Right cardiac atrium (tissue), 5 donors: ENCODE data around the gene SFMBT1. TPM values are rescaled to one million over a fixed set of nuclear protein-coding genes. Genes with fewer than 3 reads are reported as not detected.
"Not testable (repeated sequence)": the region's sequence is repeated elsewhere in the genome, so short reads cannot be mapped to it uniquely, and the experiment has no call there.

Experiments
- ATAC-seq, 2 donors: fragments of 200-7000 bp; cut with Tn5 transposase; one replicate each; pipeline versions ENCODE4 v1.8.0 to v1.9.1; 2020; ENCODE audit warnings: moderate library complexity in 2 of 2, mild to moderate bottlenecking in 1 of 2
- DNase-seq, 3 donors: peaks; one replicate each; pipeline ENCODE4 v3.0.0-alpha.2; 2020
- H3K27ac ChIP-seq: one replicate; pipeline ENCODE4 v1.5.1; 2013; ENCODE audit warnings: mild to moderate bottlenecking, low read length, control low read depth, moderate library complexity
- H3K27me3 ChIP-seq: one replicate; pipeline ENCODE4 v1.6.1; 2013; ENCODE audit not compliant: control insufficient read depth, insufficient read depth
- H3K4me1 ChIP-seq: one replicate; pipeline ENCODE4 v1.6.1; 2013; ENCODE audit warnings: low read length; ENCODE audit not compliant: control insufficient read depth, insufficient read depth
- H3K4me3 ChIP-seq: one replicate; pipeline ENCODE4 v1.5.1; 2013; ENCODE audit warnings: low read length, control low read depth
- H3K9me3 ChIP-seq: one replicate; pipeline ENCODE4 v1.6.1; 2013; ENCODE audit warnings: low read length; ENCODE audit not compliant: control insufficient read depth
- WGBS: extraction: QIAGEN DNeasy Blood & Tissue Kit; methylation state at CpG from one replicate; pipeline ENCODE4 v1.1.7; 2013; 5-methylcytosine and 5-hydroxymethylcytosine counted together
- intact Hi-C, 4 donors: fragments of 100-400 bp; cut with DNase I; formaldehyde crosslinking; loops; one replicate each; pipeline versions ENCODE4 v1.11.0 to v1.14.0; 2022 to 2023
- polyA plus RNA-seq: library from polyadenylated mRNA; stranded (reverse); fragments of 200-250 nt; gene quantifications from one replicate; pipeline ENCODE4 v1.2.3, GENCODE V29; 2013
- total RNA-seq, 4 donors: library from RNA; stranded (reverse); fragmentation: NEBNext Ultra II Directional; extraction: Animal tissue kit (Norgen Biotek cat#: 25700); gene quantifications; one replicate each; pipeline ENCODE4 v1.2.1, GENCODE V29; 2021
- donor health status: healthy with polysubstance abuse.
- donor health status: DM: no; HTN: yes; CAD: no.
- donor health status: DM: no; HTN: no; CAD: no.
- donor health status: DM: no; HTN: yes; CAD: no; lungs with severe emphysema.
- donor health status: DM: yes; HTN: yes; CAD: no.

Gene SFMBT1
- total and polyA plus RNA-seq, 5 donors = 3.8 to 19.3 (median 15.1) TPM

- intact Hi-C loops = no loop called here
- no peaks in the 10 kb centered on the region for H3K4me1 ChIP-seq
- ATAC-seq = peak; percentile 38 to 71
- H3K9me3 ChIP-seq = no peaks in the 10 kb centered on the region
- H3K4me3 ChIP-seq = no peak overlapping the region
- no peak overlapping the region for H3K27ac ChIP-seq
- H3K27me3 ChIP-seq = no peaks in the 10 kb centered on the region
- DNase-seq = no peak
- WGBS = 80% methylated on average over 11 of the region's 11 CpGs
These were observed 9.9 kb downstream of the SFMBT1 start for GRCh38 chr3:53035825-53036619.

- H3K4me3 ChIP-seq, H3K4me1 ChIP-seq, H3K27ac ChIP-seq, ATAC-seq, intact Hi-C loops, H3K9me3 ChIP-seq, H3K27me3 ChIP-seq, DNase-seq: not testable (repeated sequence)
- WGBS = 98% methylated on average over 5 of the region's 5 CpGs
These were observed 10.9 kb downstream of the SFMBT1 start for GRCh38 chr3:53035018-53035417.

- H3K4me1 ChIP-seq, H3K4me3 ChIP-seq, ATAC-seq, H3K27me3 ChIP-seq, intact Hi-C loops, H3K9me3 ChIP-seq, H3K27ac ChIP-seq, DNase-seq: not testable (repeated sequence)
- WGBS = 97% methylated on average over 10 of the region's 10 CpGs
These were observed 11.5 kb downstream of the SFMBT1 start for GRCh38 chr3:53034411-53034810.

GRCh38 chr3:53032609-53033008 lies 13.3 kb downstream of the SFMBT1 start:
- ATAC-seq = no peak
- H3K27ac ChIP-seq = no peak overlapping the region
- no peaks in the 10 kb centered on the region for H3K4me1 ChIP-seq
- no peaks in the 10 kb centered on the region for H3K27me3 ChIP-seq
- DNase-seq = no peak
- no peaks in the 10 kb centered on the region for H3K9me3 ChIP-seq
- H3K4me3 ChIP-seq = no peak overlapping the region
- intact Hi-C loops = no loop called here

GRCh38 chr3:53030619-53031449 lies 15.0 kb downstream of the SFMBT1 start:
- Histone ChIP-seq H3K27ac (no peak overlapping the region), H3K4me3 (no peak overlapping the region), H3K27me3 (no peaks in the 10 kb centered on the region), H3K9me3 (no peaks in the 10 kb centered on the region), H3K4me1 (peaks cover 3% of the 10 kb centered on the region)
- ATAC-seq (no peak), DNase-seq (no peak)
- 89% methylated on average over 4 of the region's 4 CpGs for WGBS
- intact Hi-C loops = no loop called here

- 97% methylated on average over 7 of the region's 7 CpGs for WGBS
These were observed 17.2 kb downstream of the SFMBT1 start for GRCh38 chr3:53028641-53029040.

GRCh38 chr3:53027254-53027844 lies 18.5 kb downstream of the SFMBT1 start:
- peak overlapping the region; percentile 37 for H3K27ac ChIP-seq

More at GRCh38 chr3:53028641-53029040, 17.2 kb downstream of the SFMBT1 start:
- Histone ChIP-seq H3K27me3 (no peaks in the 10 kb centered on the region), H3K27ac (no peak overlapping the region), H3K4me1 (peaks cover 5% of the 10 kb centered on the region), H3K4me3 (no peak overlapping the region), H3K9me3 (no peaks in the 10 kb centered on the region)
- no peak for DNase-seq
- no peak for ATAC-seq
- intact Hi-C loops = no loop called here

GRCh38 chr3:53026382-53027162 lies 19.3 kb downstream of the SFMBT1 start:
- no peaks in the 10 kb centered on the region for H3K27me3 ChIP-seq
- intact Hi-C loops = no loop called here
- peak in 1 of 2 donors; percentile 40 for ATAC-seq
- no peaks in the 10 kb centered on the region for H3K9me3 ChIP-seq
- 79% methylated on average over 10 of the region's 10 CpGs for WGBS
- peaks cover 5% of the 10 kb centered on the region for H3K4me1 ChIP-seq
- H3K27ac ChIP-seq = no peak overlapping the region
- no peak for DNase-seq
- no peak overlapping the region for H3K4me3 ChIP-seq

More at GRCh38 chr3:53027254-53027844, 18.5 kb downstream of the SFMBT1 start:
- H3K27me3 ChIP-seq = no peaks in the 10 kb centered on the region
- DNase-seq = no peak
- no peak overlapping the region for H3K4me3 ChIP-seq
- peaks cover 5% of the 10 kb centered on the region for H3K4me1 ChIP-seq
- intact Hi-C loops = no loop called here
- no peaks in the 10 kb centered on the region for H3K9me3 ChIP-seq
- 65% methylated on average over 4 of the region's 4 CpGs for WGBS
- peak; percentile 51 to 66 for ATAC-seq

- Histone ChIP-seq H3K27me3 (no peaks in the 10 kb centered on the region), H3K4me3 (no peak overlapping the region), H3K9me3 (no peaks in the 10 kb centered on the region), H3K4me1 (peaks cover 5% of the 10 kb centered on the region), H3K27ac (no peak overlapping the region)
- WGBS = 86% methylated on average over 6 of the region's 6 CpGs
- no peak for DNase-seq
- intact Hi-C loops = no loop called here
- no peak for ATAC-seq
These were observed 21.6 kb downstream of the SFMBT1 start for GRCh38 chr3:53024315-53024714.

GRCh38 chr3:53023072-53023823 lies 22.6 kb downstream of the SFMBT1 start:
- no peak for ATAC-seq
- intact Hi-C loops = no loop called here
- no peak for DNase-seq
- Histone ChIP-seq H3K27ac (no peak overlapping the region), H3K27me3 (no peaks in the 10 kb centered on the region), H3K9me3 (no peaks in the 10 kb centered on the region), H3K4me1 (peaks cover 5% of the 10 kb centered on the region), H3K4me3 (no peak overlapping the region)
- 90% methylated on average over 4 of the region's 4 CpGs for WGBS
